Astrocyte (in vitro differentiated cells and primary cell): Measurements from ENCODE around the gene ZNF768. TPM values are rescaled to one million over a fixed set of nuclear protein-coding genes. Genes with fewer than 3 reads are reported as not detected.

Experiments
- DNase-seq: peaks from one replicate; pipeline ENCODE4 v3.0.0-alpha.2; 2010; ENCODE audit warnings: low read depth
- FAIRE-seq: peaks from 2 replicates; lab custom pipeline; 2011; peaks lifted over from hg19 to GRCh38; lab: Jason Lieb, UNC
- H2AFZ ChIP-seq: 2 replicates; pipeline ENCODE4 v1.6.0; 2012; ENCODE audit warnings: low read depth, low read length, inconsistent platforms
- H3K27ac ChIP-seq: 2 replicates; pipeline ENCODE4 v1.5.1; 2011; ENCODE audit warnings: low read depth, low read length, inconsistent platforms
- H3K27me3 ChIP-seq: 2 replicates; pipeline ENCODE4 v1.6.0; 2011; ENCODE audit warnings: low read length, inconsistent platforms; ENCODE audit not compliant: insufficient read depth
- H3K36me3 ChIP-seq: 2 replicates; pipeline ENCODE4 v1.5.1; 2011; ENCODE audit warnings: low read length, inconsistent platforms; ENCODE audit not compliant: insufficient read depth
- H3K4me1 ChIP-seq: 2 replicates; pipeline ENCODE4 v1.5.1; 2011; ENCODE audit warnings: low read length, inconsistent platforms; ENCODE audit not compliant: insufficient read depth
- H3K4me2 ChIP-seq: 2 replicates; pipeline ENCODE4 v1.6.0; 2012; ENCODE audit warnings: low read length, inconsistent platforms
- H3K4me3 ChIP-seq: 2 replicates; pipeline ENCODE4 v1.5.1; 2011; ENCODE audit warnings: low read depth, mild to moderate bottlenecking, low read length, inconsistent platforms; ENCODE audit not compliant: insufficient read depth
- H3K79me2 ChIP-seq: 2 replicates; pipeline ENCODE4 v1.6.0; 2012; ENCODE audit warnings: mild to moderate bottlenecking, low read length, inconsistent platforms; ENCODE audit not compliant: insufficient read depth
- H3K9ac ChIP-seq: 2 replicates; pipeline ENCODE4 v1.6.0; 2012; ENCODE audit warnings: mild to moderate bottlenecking, low read length, inconsistent platforms
- H3K9me3 ChIP-seq: 2 replicates; pipeline ENCODE4 v1.5.1; 2012; ENCODE audit warnings: low read depth, mild to moderate bottlenecking, low read length, inconsistent platforms; ENCODE audit not compliant: insufficient read depth
- H4K20me1 ChIP-seq: 2 replicates; pipeline ENCODE4 v1.6.0; 2012; ENCODE audit warnings: low read length, inconsistent platforms; ENCODE audit not compliant: insufficient read depth
- H3K27ac Mint-ChIP-seq: one replicate; pipeline ENCODE4 v1.8.0; 2021; ENCODE audit warnings: mild to moderate bottlenecking, mixed read lengths; ENCODE audit not compliant: unreplicated experiment
- H3K27me3 Mint-ChIP-seq: one replicate; pipeline ENCODE4 v1.8.0; 2021; ENCODE audit warnings: low read depth, mixed read lengths; ENCODE audit not compliant: unreplicated experiment
- H3K36me3 Mint-ChIP-seq: one replicate; pipeline ENCODE4 v1.8.0; 2021; ENCODE audit warnings: low read depth, mixed read lengths; ENCODE audit not compliant: unreplicated experiment
- H3K4me1 Mint-ChIP-seq: one replicate; pipeline ENCODE4 v1.8.0; 2021; ENCODE audit warnings: low read depth, mixed read lengths; ENCODE audit not compliant: unreplicated experiment
- H3K4me3 Mint-ChIP-seq: one replicate; pipeline ENCODE4 v1.8.0; 2021; ENCODE audit warnings: mild to moderate bottlenecking, moderate library complexity, mixed read lengths; ENCODE audit not compliant: unreplicated experiment
- H3K9me3 Mint-ChIP-seq: one replicate; pipeline ENCODE4 v1.8.0; 2021; ENCODE audit warnings: mild to moderate bottlenecking, mixed read lengths; ENCODE audit not compliant: unreplicated experiment
- EZH2 ChIP-seq: IDR thresholded peaks from 2 replicates; pipeline ENCODE4 v1.6.1; 2012; ENCODE audit warnings: mild to moderate bottlenecking, low read length, inconsistent platforms; ENCODE audit not compliant: insufficient read depth
- total RNA-seq: library from RNA; stranded (reverse); gene quantifications from 2 replicates; pipeline ENCODE4 v1.2.1, GENCODE V29; 2021
- TF ChIP-seq, protein P1 (sequence below): IDR thresholded peaks from 2 replicates; pipeline ENCODE4 v1.5.1; 2011; ENCODE audit warnings: low read depth, mild to moderate bottlenecking, inconsistent platforms, low read length, moderate library complexity; ENCODE audit not compliant: insufficient read depth

Gene ZNF768
- total RNA-seq, 1 donor from 2014 or later = 23.1 TPM

DNA sequence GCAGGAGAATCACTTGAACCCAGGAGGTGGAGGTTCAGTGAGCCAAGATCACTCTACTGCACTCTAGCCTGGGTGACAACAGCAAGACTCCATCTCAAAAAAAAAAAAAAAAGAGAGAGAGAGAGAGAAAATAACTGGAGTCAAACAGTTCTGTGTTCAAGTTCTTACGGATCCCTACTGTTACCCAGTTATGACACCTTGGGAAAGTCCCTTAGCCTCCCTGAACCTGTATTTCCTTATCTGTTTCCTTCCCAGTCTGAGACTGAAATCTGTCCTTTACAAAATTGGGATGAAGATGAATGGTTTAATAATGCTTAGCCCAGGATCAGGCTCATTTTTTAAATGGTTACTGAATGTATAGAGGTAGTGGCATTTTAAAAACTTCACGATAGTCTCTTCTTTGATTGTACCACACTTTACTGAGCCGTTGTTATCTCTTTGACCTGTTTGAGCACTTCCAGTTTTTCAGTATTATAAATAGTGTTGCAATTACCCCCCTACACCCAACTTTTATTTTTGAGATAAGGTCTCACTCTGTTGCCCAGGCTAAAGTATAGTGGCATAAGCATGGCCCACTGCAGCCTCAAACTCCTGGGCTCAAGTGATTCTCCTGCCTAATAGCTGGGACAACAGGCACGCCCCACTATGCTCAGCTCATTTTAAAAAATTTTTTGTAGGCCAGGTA lies 17.1 kb downstream of the ZNF768 start:
- no peak for DNase-seq
- Histone ChIP-seq H4K20me1 (no peaks in the 10 kb centered on the region), H3K4me3 (no peak overlapping the region), H3K27me3 (no peaks in the 10 kb centered on the region), H3K9me3 (no peaks in the 10 kb centered on the region), H3K27ac (no peak overlapping the region), H2AFZ (no peak overlapping the region), H3K4me1 (no peaks in the 10 kb centered on the region), H3K36me3 (no peaks in the 10 kb centered on the region), H3K79me2 (no peaks in the 10 kb centered on the region), H3K9ac (no peak overlapping the region), H3K4me2 (no peak overlapping the region)
- H3K36me3 Mint-ChIP-seq = no peaks in the 10 kb centered on the region
- H3K9me3 Mint-ChIP-seq = peaks cover 2% of the 10 kb centered on the region
- no peaks in the 10 kb centered on the region for H3K4me1 Mint-ChIP-seq
- no peak overlapping the region for H3K4me3 Mint-ChIP-seq
- H3K27me3 Mint-ChIP-seq = peaks cover 35% of the 10 kb centered on the region
- TF ChIP-seq, protein P1, sequence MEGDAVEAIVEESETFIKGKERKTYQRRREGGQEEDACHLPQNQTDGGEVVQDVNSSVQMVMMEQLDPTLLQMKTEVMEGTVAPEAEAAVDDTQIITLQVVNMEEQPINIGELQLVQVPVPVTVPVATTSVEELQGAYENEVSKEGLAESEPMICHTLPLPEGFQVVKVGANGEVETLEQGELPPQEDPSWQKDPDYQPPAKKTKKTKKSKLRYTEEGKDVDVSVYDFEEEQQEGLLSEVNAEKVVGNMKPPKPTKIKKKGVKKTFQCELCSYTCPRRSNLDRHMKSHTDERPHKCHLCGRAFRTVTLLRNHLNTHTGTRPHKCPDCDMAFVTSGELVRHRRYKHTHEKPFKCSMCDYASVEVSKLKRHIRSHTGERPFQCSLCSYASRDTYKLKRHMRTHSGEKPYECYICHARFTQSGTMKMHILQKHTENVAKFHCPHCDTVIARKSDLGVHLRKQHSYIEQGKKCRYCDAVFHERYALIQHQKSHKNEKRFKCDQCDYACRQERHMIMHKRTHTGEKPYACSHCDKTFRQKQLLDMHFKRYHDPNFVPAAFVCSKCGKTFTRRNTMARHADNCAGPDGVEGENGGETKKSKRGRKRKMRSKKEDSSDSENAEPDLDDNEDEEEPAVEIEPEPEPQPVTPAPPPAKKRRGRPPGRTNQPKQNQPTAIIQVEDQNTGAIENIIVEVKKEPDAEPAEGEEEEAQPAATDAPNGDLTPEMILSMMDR = no peak
- TF ChIP-seq EZH2 = no peak
- FAIRE-seq = no peak
- H3K27ac Mint-ChIP-seq = no peak overlapping the region

DNA sequence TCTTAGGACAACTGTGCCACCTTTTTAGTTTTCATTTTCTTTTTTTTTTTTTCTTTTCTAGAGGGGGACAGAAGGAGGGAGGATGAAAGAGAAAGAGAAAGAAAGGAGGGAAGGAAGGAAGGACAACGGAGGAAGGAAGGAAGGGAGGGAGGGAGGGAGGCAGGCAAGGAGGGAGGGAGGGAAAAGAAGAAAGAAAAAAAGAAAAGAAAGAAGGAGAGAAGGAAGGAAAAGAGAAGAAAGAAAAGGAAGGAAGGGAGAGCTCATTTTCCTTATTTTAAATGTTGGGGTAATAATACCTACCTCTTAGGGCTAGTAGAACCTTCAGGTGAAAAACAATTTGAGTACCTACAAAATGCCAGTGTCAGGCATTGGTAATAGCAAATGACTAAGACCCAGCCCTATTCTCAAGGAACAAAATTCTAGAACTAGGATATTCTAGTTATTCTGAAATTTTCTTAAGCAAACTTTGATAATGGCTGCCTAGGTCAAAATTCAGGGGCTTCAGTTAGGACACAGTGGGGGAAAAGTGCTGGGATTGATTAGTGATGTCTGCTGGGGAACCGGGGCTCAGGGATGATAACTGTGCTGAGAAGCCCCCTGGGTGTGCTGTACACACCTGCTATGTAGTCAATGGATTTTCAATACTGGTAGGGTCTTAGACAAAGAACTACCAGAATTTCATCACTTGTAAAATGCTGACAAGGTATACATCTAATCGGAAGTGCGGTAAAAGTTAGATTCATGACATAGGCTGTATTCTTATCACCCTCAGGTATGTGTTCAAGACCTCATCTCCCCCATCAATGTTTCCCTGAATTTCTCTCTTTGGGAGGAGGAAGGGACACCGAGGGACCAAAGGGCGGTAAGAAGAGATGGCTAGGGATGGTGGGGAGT lies 22.7 kb downstream of the ZNF768 start:
- Mint-ChIP-seq H3K27ac (no peak overlapping the region), H3K4me1 (no peaks in the 10 kb centered on the region), H3K36me3 (no peaks in the 10 kb centered on the region), H3K9me3 (peaks cover 2% of the 10 kb centered on the region), H3K4me3 (no peak overlapping the region), H3K27me3 (peaks cover 15% of the 10 kb centered on the region)
- FAIRE-seq (no peak), DNase-seq (no peak)
- Histone ChIP-seq H4K20me1 (no peaks in the 10 kb centered on the region), H3K4me2 (no peak overlapping the region), H3K9ac (no peak overlapping the region), H2AFZ (no peak overlapping the region), H3K4me3 (no peak overlapping the region), H3K36me3 (no peaks in the 10 kb centered on the region), H3K4me1 (no peaks in the 10 kb centered on the region), H3K9me3 (no peaks in the 10 kb centered on the region), H3K27me3 (peaks cover 2% of the 10 kb centered on the region), H3K79me2 (no peaks in the 10 kb centered on the region), H3K27ac (no peak overlapping the region)
- no peak for TF ChIP-seq EZH2
- TF ChIP-seq, protein P1 = no peak

DNA sequence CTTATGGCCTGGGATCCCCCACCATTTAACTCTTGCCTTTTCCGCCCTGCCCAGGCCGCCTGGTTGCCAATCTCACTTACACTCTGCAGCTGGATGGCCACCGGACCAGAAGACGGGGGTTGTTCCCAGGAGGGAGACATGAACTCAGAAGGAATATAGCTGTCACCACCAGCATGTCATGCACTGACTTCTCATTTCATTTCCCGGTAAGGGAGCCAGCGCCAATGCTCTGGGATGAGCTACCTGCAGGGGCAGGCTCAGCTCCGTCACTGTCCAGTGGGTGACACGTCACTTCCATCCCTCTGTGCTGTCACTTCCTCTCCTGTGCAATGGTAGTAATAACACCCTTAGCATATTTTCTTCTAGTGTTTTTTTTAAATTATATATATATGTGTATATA lies 27.1 kb downstream of the ZNF768 start:
- no peaks in the 10 kb centered on the region for H3K36me3 ChIP-seq
- no peak for TF ChIP-seq EZH2
- TF ChIP-seq, protein P1 = no peak
- H3K9me3 ChIP-seq = no peaks in the 10 kb centered on the region
- peaks cover 2% of the 10 kb centered on the region for H3K27me3 ChIP-seq
- H3K27ac ChIP-seq = no peak overlapping the region
- Mint-ChIP-seq H3K27me3 (peaks cover 15% of the 10 kb centered on the region), H3K9me3 (peaks cover 2% of the 10 kb centered on the region), H3K27ac (no peak overlapping the region), H3K36me3 (no peaks in the 10 kb centered on the region), H3K4me1 (no peaks in the 10 kb centered on the region), H3K4me3 (no peak overlapping the region)
- no peak for DNase-seq
- FAIRE-seq = no peak
- H3K9ac ChIP-seq = no peak overlapping the region
- H4K20me1 ChIP-seq = no peaks in the 10 kb centered on the region
- no peaks in the 10 kb centered on the region for H3K4me1 ChIP-seq
- no peaks in the 10 kb centered on the region for H3K79me2 ChIP-seq
- H2AFZ ChIP-seq = no peak overlapping the region
- no peak overlapping the region for H3K4me2 ChIP-seq
- H3K4me3 ChIP-seq = no peak overlapping the region
